Peyer's patch (tissue), 4 donors: ENCODE measurements around the gene DFFB. TPM values are rescaled to one million over a fixed set of nuclear protein-coding genes. Genes with fewer than 3 reads are reported as not detected.
"Not testable (repeated sequence)": the region's sequence is repeated elsewhere in the genome, so short reads cannot be mapped to it uniquely, and the experiment has no call there.

Source experiments
- DNase-seq, 3 donors: peaks; one replicate each; pipeline ENCODE4 v3.0.0-alpha.2; 2017 to 2019
- H3K27ac ChIP-seq, 4 donors: fragments of 200-600 bp; sonication (generic); one replicate each; pipeline ENCODE4 v1.5.1; 2016 to 2019
- H3K27me3 ChIP-seq, 2 donors: fragments of 200-600 bp; sonication (generic); one replicate each; pipeline ENCODE4 v1.5.1; 2019
- H3K36me3 ChIP-seq, 3 donors: fragments of 200-600 bp; sonication (generic); one replicate each; pipeline ENCODE4 v1.5.1; 2016 to 2019
- H3K4me1 ChIP-seq, 4 donors: fragments of 200-600 bp; sonication (generic); one replicate each; pipeline ENCODE4 v1.5.1; 2016 to 2019
- H3K4me3 ChIP-seq, 4 donors: fragments of 200-600 bp; sonication (generic); 1 replicate in 3 of 4; 2 replicates in 1 of 4; pipeline ENCODE4 v1.5.1; 2016 to 2019; ENCODE audit warnings: mild to moderate bottlenecking in 1 of 4
- H3K9me3 ChIP-seq, 4 donors: fragments of 200-600 bp; sonication (generic); one replicate each; pipeline ENCODE4 v1.5.1; 2016 to 2019; ENCODE audit warnings: mild to moderate bottlenecking in 1 of 4
- CTCF ChIP-seq, 6 experiments: fragments of 450-650 bp in 4 of 6; fragments of 200-600 bp in 2 of 6; sonication (generic) in 1 of 6; IDR thresholded peaks; one replicate each; pipeline ENCODE4 v1.5.1; 2017 to 2019; ENCODE audit warnings: antibody characterized with exemption in 6 of 6, mild to moderate bottlenecking in 3 of 6, moderate library complexity in 1 of 6
- POLR2A ChIP-seq, 2 donors: fragments of 450-650 bp; IDR thresholded peaks; one replicate each; pipeline ENCODE4 v1.5.1; 2017; ENCODE audit warnings: antibody characterized with exemption in 2 of 2, mild to moderate bottlenecking in 2 of 2, moderate library complexity in 2 of 2
- total RNA-seq, 4 donors: library from RNA; depleted of rRNA; stranded (reverse); fragments of >200 nt; gene quantifications; one replicate each; pipeline ENCODE4 v1.1.0, GENCODE V29; 2016

DFFB gene
- total RNA-seq, 4 donors from 2014 or later, result 6.8 to 22.8 (median 13.7) TPM

DNA sequence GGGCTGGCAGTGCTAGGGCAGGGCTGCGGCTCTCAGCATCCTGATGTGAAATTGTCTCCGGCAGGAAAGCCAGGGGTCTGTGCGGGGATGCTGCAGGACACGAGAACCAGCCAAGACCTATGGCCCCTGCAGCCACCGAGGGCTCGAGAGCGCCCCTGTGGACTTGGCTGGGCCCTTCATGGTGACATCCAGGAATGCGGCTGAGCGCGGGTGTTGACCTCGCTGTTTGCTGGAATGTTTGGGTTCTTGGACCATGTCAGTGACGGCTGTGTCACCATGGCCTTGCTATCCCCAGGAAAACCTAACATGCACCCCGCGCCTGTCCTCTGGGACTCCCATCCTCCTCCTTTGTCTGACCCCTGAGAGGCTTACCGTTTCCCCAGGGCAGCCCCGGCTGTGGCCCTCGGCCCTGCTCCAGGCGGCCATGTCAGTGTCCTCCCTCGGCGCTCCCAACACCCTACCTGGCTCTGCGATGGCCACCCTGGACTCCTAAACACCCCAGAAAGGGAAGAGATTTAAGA, 57.1 kb downstream of the DFFB start:
- Histone ChIP-seq H3K4me3 (no peak overlapping the region), H3K4me1 (no peaks in the 10 kb centered on the region), H3K27me3 (no peaks in the 10 kb centered on the region), H3K36me3 (no peaks in the 10 kb centered on the region), H3K27ac (no peak overlapping the region), H3K9me3 (no peaks in the 10 kb centered on the region)
- DNase-seq, result peak in 1 of 3 donors; percentile 22
- no peak for TF ChIP-seq POLR2A (IDR thresholded peaks at IDR 0.05)
- TF ChIP-seq CTCF (IDR thresholded peaks at IDR 0.05), result no peak

DNA sequence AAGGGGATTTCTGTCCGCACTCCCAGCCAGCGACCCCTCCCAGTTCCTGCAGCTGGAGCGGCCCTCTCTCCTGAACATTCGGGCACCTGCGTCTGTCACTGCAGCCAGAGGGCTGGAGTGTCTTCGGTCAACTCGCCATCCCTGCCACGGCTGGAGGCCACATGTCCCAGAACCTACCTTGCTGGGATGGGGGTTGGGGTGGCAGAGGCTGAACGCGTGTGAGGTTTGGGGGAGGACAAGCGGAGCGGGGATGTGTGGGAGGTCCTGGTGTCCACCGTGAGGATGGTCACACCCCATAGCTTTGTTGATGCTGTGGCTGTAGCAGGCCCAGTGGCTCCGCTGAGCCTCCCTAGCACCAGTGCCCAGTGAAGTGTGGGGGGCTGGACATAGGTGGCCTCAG, 57.6 kb downstream of the DFFB start:
- H3K27ac ChIP-seq, result no peak overlapping the region
- H3K9me3 ChIP-seq, result no peaks in the 10 kb centered on the region
- no peak overlapping the region for H3K4me3 ChIP-seq
- no peaks in the 10 kb centered on the region for H3K36me3 ChIP-seq
- no peaks in the 10 kb centered on the region for H3K4me1 ChIP-seq
- TF ChIP-seq POLR2A (IDR thresholded peaks at IDR 0.05) (no peak), CTCF (IDR thresholded peaks at IDR 0.05) (no peak)
- no peaks in the 10 kb centered on the region for H3K27me3 ChIP-seq
- DNase-seq, result peak in 2 of 3 donors; percentile 23 to 42

DNA sequence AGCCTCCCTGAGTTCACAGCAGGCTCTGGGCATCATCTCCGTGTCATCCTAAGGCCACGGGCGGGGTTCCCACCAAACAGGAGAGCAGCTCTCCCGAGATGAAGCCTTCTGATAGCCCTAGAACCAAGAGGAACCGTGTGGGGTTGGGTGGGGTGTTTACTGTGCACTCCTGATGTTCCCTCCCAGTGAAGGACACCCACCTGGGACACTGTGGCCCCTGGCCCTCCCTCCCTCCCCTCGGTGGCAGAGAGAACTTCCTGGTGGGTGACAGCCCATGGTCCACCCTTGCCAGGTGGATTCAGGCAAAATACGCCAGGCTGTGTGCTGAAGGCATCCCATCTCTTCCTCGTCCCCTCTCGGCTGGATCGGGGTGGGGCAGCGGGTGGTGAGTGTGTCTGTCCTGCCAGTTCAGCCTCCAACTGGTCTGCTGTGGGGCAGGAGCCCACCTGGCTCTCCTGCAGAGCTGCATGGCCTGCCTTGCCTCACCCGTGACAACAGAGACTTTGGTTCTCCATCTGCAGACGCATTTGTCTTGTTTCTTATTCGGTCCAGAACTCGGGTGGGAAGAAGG, 58.4 kb downstream of the DFFB start:
- no peak overlapping the region for H3K27ac ChIP-seq
- TF ChIP-seq CTCF (IDR thresholded peaks at IDR 0.05) (no peak), POLR2A (IDR thresholded peaks at IDR 0.05) (no peak)
- H3K36me3 ChIP-seq, result no peaks in the 10 kb centered on the region
- no peak overlapping the region for H3K4me3 ChIP-seq
- no peaks in the 10 kb centered on the region for H3K9me3 ChIP-seq
- no peaks in the 10 kb centered on the region for H3K4me1 ChIP-seq
- DNase-seq, result peak in 2 of 3 donors; percentile 34 to 36
- H3K27me3 ChIP-seq, result no peaks in the 10 kb centered on the region

DNA sequence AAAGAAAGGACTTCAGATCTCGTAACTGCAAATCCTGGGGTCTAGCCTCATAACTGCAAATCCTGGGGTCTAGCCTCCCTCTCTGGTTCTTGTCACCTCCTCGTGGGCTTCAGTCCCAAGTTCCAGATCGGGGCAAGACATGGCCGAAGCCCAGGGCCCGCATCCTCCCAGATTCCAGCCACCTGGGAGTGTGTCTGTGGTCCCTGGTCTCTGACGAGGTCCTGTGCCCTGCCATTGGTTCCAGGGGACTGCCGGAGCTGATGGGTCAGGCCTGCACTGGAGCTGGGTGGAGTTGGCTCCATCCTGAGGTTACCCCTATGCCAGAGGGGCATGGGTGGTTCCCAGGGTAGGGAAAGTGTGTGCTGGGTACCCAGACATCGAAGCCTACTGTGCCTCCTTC, 60.5 kb downstream of the DFFB start:
- DNase-seq, result peak in 2 of 3 donors; percentile 25 to 30
- no peak overlapping the region for H3K4me3 ChIP-seq
- no peaks in the 10 kb centered on the region for H3K36me3 ChIP-seq
- no peaks in the 10 kb centered on the region for H3K9me3 ChIP-seq
- no peaks in the 10 kb centered on the region for H3K4me1 ChIP-seq
- no peaks in the 10 kb centered on the region for H3K27me3 ChIP-seq
- no peak for TF ChIP-seq POLR2A (IDR thresholded peaks at IDR 0.05)
- no peak for TF ChIP-seq CTCF (IDR thresholded peaks at IDR 0.05)
- no peak overlapping the region for H3K27ac ChIP-seq

DNA sequence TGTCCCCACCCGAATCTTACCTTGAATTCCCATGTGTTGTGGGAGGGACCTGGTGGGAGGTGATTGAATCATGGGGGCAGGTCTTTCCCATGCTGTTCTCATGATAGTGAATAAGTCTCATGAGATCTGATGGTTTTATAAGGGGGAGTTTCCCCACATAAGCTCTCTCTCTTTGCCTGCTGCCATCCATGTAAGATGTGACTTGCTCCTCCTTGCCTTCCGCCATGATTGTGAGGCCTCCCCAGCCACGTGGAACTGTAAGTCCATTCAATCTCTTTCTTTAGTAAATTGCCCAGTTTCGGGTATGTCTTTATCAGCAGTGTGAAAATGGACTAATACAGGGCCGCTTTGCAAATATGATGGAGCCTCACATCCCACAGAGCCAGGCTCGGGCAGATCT, 61.1 kb downstream of the DFFB start:
- H3K4me3 ChIP-seq, H3K27ac ChIP-seq, DNase-seq, H3K36me3 ChIP-seq, H3K4me1 ChIP-seq, H3K9me3 ChIP-seq, H3K27me3 ChIP-seq: not testable (repeated sequence)

GRCh38 chr1:3918966-3919611, 61.8 kb downstream of the DFFB start:
- H3K9me3 ChIP-seq, result no peaks in the 10 kb centered on the region
- H3K36me3 ChIP-seq, result no peaks in the 10 kb centered on the region
- no peaks in the 10 kb centered on the region for H3K27me3 ChIP-seq
- TF ChIP-seq POLR2A (IDR thresholded peaks at IDR 0.05) (no peak), CTCF (IDR thresholded peaks at IDR 0.05) (no peak)
- peak in 2 of 3 donors; percentile 15 to 29 for DNase-seq
- H3K4me3 ChIP-seq, result no peak overlapping the region
- H3K27ac ChIP-seq, result no peak overlapping the region
- H3K4me1 ChIP-seq, result no peaks in the 10 kb centered on the region
